IMR-90 (cell line): ENCODE data around the gene ELK3.

Experiments
- CEBPB ChIP-seq: IDR thresholded peaks from 2 replicates; pipeline ENCODE4 v1.6.1; 2012; ENCODE audit warnings: low read depth, low read length, improper control_type of control experiment
- CTCF ChIP-seq: conservative IDR thresholded peaks from 2 replicates; pipeline ENCODE4 v1.5.1; 2012; ENCODE audit warnings: mild to moderate bottlenecking, low read depth, low read length, improper control_type of control experiment
- ELK1 ChIP-seq: fragments of 150-350 bp; IDR thresholded peaks from 2 replicates; pipeline ENCODE4 v1.6.1; 2016; ENCODE audit warnings: low read depth, mild to moderate bottlenecking, low read length, moderate library complexity, borderline replicate concordance
- MAFK ChIP-seq: IDR thresholded peaks from 2 replicates; pipeline ENCODE4 v1.6.1; 2012; ENCODE audit warnings: low read depth, low read length, improper control_type of control experiment
- MAZ ChIP-seq: IDR thresholded peaks from 2 replicates; pipeline ENCODE4 v1.6.1; 2012; ENCODE audit warnings: low read depth, mild to moderate bottlenecking, low read length, improper control_type of control experiment, moderate library complexity, borderline replicate concordance
- MXI1 ChIP-seq: IDR thresholded peaks from 2 replicates; pipeline ENCODE4 v1.6.1; 2012; ENCODE audit warnings: low read depth, mild to moderate bottlenecking, low read length, moderate library complexity, borderline replicate concordance
- NFE2L2 ChIP-seq: fragments of 150-350 bp; IDR thresholded peaks from 2 replicates; pipeline ENCODE4 v1.6.1; 2016; ENCODE audit warnings: low read depth, mild to moderate bottlenecking, low read length
- POLR2A ChIP-seq: IDR thresholded peaks from 2 replicates; pipeline ENCODE4 v1.6.1; 2012; ENCODE audit warnings: mild to moderate bottlenecking, low read depth, low read length
- RCOR1 ChIP-seq: IDR thresholded peaks from 2 replicates; pipeline ENCODE4 v1.6.1; 2012; ENCODE audit warnings: mild to moderate bottlenecking, low read length, improper control_type of control experiment; ENCODE audit not compliant: insufficient replicate concordance
- RFX5 ChIP-seq: IDR thresholded peaks from 2 replicates; pipeline ENCODE4 v1.8.0; 2012; ENCODE audit warnings: low read depth, mild to moderate bottlenecking, low read length, moderate library complexity
- USF2 ChIP-seq: fragments of 150-350 bp; IDR thresholded peaks from 2 replicates; pipeline ENCODE4 v1.6.1; 2017; ENCODE audit warnings: mild to moderate bottlenecking, antibody characterized with exemption, low read length, low read depth

GRCh38 chr12:96152164-96152563 is 42.0 kb upstream of the ELK3 start:
- TF ChIP-seq CTCF, result no peak
- no peak for TF ChIP-seq POLR2A
- no peak for TF ChIP-seq NFE2L2
- no peak for TF ChIP-seq CEBPB
- TF ChIP-seq MAZ, result no peak
- no peak for TF ChIP-seq RCOR1
- no peak for TF ChIP-seq ELK1
- TF ChIP-seq RFX5, result no peak
- TF ChIP-seq USF2, result no peak
- no peak for TF ChIP-seq MXI1
- no peak for TF ChIP-seq MAFK
